Putamen (tissue), 1 donor: ENCODE data around the gene MARCOL.
A peak's percentile ranks its signal among the peaks of the same experiment; 100 is the strongest.
"Not testable (repeated sequence)": the region's sequence is repeated elsewhere in the genome, so short reads cannot be mapped to it uniquely, and the experiment has no call there.

ENCODE experiments used
- DNase-seq: peaks from one replicate; pipeline ENCODE4 v3.0.0-alpha.2; 2016; ENCODE audit warnings: low spot score

Gene MARCOL

GRCh38 chr5:148268566-148268965 lies 30.2 kb downstream of the MARCOL start, which contains the start of gene SPINK13:
TSS of gene SPINK13 (plus strand) at chr5:148268794. CDS start at chr5:148270073, 1,279 bp downstream.
- no peak for DNase-seq

GRCh38 chr5:148275129-148275528 lies 36.8 kb downstream of the MARCOL start:
- DNase-seq = not testable (repeated sequence)

GRCh38 chr5:148280893-148281292 lies 42.6 kb downstream of the MARCOL start:
- DNase-seq = not testable (repeated sequence)

- not testable (repeated sequence) for DNase-seq
Observed at GRCh38 chr5:148281336-148281735, 43.0 kb downstream of the MARCOL start.

GRCh38 chr5:148290271-148291195 lies 52.2 kb downstream of the MARCOL start:
- DNase-seq = peak; percentile 5
